Neuronal stem cell (in vitro differentiated cells): ENCODE data around the gene VEGFB.
A peak's percentile ranks its signal among the peaks of the same experiment; 100 is the strongest.

Source experiments
- DNase-seq: peaks from one replicate; pipeline ENCODE4 v3.0.0-alpha.2; 2013; ENCODE audit warnings: low spot score
- H2AFZ ChIP-seq: one replicate; pipeline ENCODE4 v1.6.1; 2013; ENCODE audit warnings: mild to moderate bottlenecking, low read length, inconsistent platforms
- H2AK5ac ChIP-seq: 2 replicates; pipeline ENCODE4 v1.6.1; 2013; ENCODE audit warnings: low read depth, mild to moderate bottlenecking, inconsistent platforms, low read length, moderate library complexity, mixed read lengths
- H2BK120ac ChIP-seq: 2 replicates; pipeline ENCODE4 v1.6.1; 2013; ENCODE audit warnings: low read depth, mild to moderate bottlenecking, inconsistent platforms, low read length, moderate library complexity, mixed read lengths
- H2BK12ac ChIP-seq: one replicate; pipeline ENCODE4 v1.6.1; 2013; ENCODE audit warnings: low read length, inconsistent platforms
- H2BK15ac ChIP-seq: 2 replicates; pipeline ENCODE4 v1.6.1; 2013; ENCODE audit warnings: mild to moderate bottlenecking, low read length, inconsistent platforms, mixed read lengths
- H2BK5ac ChIP-seq: one replicate; pipeline ENCODE4 v1.6.1; 2013; ENCODE audit warnings: inconsistent platforms, mild to moderate bottlenecking, low read length, moderate library complexity
- H3K14ac ChIP-seq: one replicate; pipeline ENCODE4 v1.6.1; 2013; ENCODE audit warnings: low read length, inconsistent platforms
- H3K18ac ChIP-seq: 2 replicates; pipeline ENCODE4 v1.6.1; 2013; ENCODE audit warnings: low read length, inconsistent platforms
- H3K23ac ChIP-seq: 2 replicates; pipeline ENCODE4 v1.6.1; 2013; ENCODE audit warnings: low read depth, mild to moderate bottlenecking, mixed read lengths, low read length, inconsistent platforms; ENCODE audit not compliant: poor library complexity
- H3K27ac ChIP-seq: replicated peaks from 3 replicates; pipeline ENCODE4 v1.5.1; 2013; ENCODE audit warnings: low read length, inconsistent platforms
- H3K27me3 ChIP-seq, 3 experiments: 2 replicates each; pipeline ENCODE4 v1.6.1; 2013; ENCODE audit warnings: low read length in 3 of 3, mild to moderate bottlenecking in 2 of 3, inconsistent platforms in 1 of 3, low read depth in 1 of 3, mixed read lengths in 1 of 3, moderate library complexity in 1 of 3; ENCODE audit not compliant: control insufficient read depth in 3 of 3, insufficient read depth in 3 of 3
- H3K36me3 ChIP-seq, 2 donors: replicated peaks in 1 of 2; 2 replicates each; pipeline ENCODE4 v1.6.1; 2013; ENCODE audit warnings: low read length in 2 of 2; ENCODE audit not compliant: control insufficient read depth in 2 of 2, insufficient read depth in 2 of 2
- H3K4ac ChIP-seq: 2 replicates; pipeline ENCODE4 v1.6.1; 2013; ENCODE audit warnings: inconsistent platforms, mild to moderate bottlenecking, low read length, moderate library complexity
- H3K4me1 ChIP-seq, 2 donors: 1 replicate in 1 of 2; 2 replicates in 1 of 2; pipeline ENCODE4 v1.6.1; 2013; ENCODE audit warnings: low read length in 2 of 2, low read depth in 1 of 2; ENCODE audit not compliant: control insufficient read depth in 2 of 2, insufficient read depth in 1 of 2
- H3K4me2 ChIP-seq: one replicate; pipeline ENCODE4 v1.6.1; 2013; ENCODE audit warnings: mild to moderate bottlenecking, low read length, inconsistent platforms; ENCODE audit not compliant: insufficient read depth, poor library complexity, severe bottlenecking
- H3K4me3 ChIP-seq, 2 donors: 2 replicates each; pipeline ENCODE4 v1.5.1; 2013; ENCODE audit warnings: low read length in 2 of 2, mild to moderate bottlenecking in 2 of 2, inconsistent platforms in 1 of 2, moderate library complexity in 1 of 2
- H3K79me1 ChIP-seq: one replicate; pipeline ENCODE4 v1.6.1; 2013; ENCODE audit warnings: low read depth, mild to moderate bottlenecking, inconsistent platforms, low read length, moderate library complexity
- H3K9ac ChIP-seq: one replicate; pipeline ENCODE4 v1.6.1; 2013; ENCODE audit warnings: mild to moderate bottlenecking, low read depth, low read length, inconsistent platforms; ENCODE audit not compliant: poor library complexity
- H3K9me3 ChIP-seq, 2 donors: replicated peaks in 1 of 2; 2 replicates each; pipeline versions ENCODE3 to v1.6.1; 2013; ENCODE audit warnings: low read length in 2 of 2, mild to moderate bottlenecking in 2 of 2, inconsistent platforms in 1 of 2, low read depth in 1 of 2, mixed read lengths in 1 of 2, moderate library complexity in 1 of 2; ENCODE audit not compliant: control insufficient read depth in 2 of 2, insufficient read depth in 1 of 2
- H4K8ac ChIP-seq: one replicate; pipeline ENCODE4 v1.6.1; 2013; ENCODE audit warnings: low read depth, mild to moderate bottlenecking, inconsistent platforms, low read length, moderate library complexity
- H4K91ac ChIP-seq: one replicate; pipeline ENCODE4 v1.6.1; 2013; ENCODE audit warnings: low read length, low read depth, mild to moderate bottlenecking, inconsistent platforms; ENCODE audit not compliant: poor library complexity
- WGBS, 2 donors: extraction: QIAGEN DNeasy Blood & Tissue Kit; methylation state at CpG; one replicate each; pipeline ENCODE4 v1.1.7; 2013; ENCODE audit warnings: missing lambda C conversion rate in 2 of 2, mixed read lengths in 1 of 2; ENCODE audit not compliant: insufficient read length in 2 of 2, insufficient replicate concordance in 1 of 2; ENCODE audit errors: extremely low coverage in 2 of 2; 5-methylcytosine and 5-hydroxymethylcytosine counted together

Gene VEGFB

DNA sequence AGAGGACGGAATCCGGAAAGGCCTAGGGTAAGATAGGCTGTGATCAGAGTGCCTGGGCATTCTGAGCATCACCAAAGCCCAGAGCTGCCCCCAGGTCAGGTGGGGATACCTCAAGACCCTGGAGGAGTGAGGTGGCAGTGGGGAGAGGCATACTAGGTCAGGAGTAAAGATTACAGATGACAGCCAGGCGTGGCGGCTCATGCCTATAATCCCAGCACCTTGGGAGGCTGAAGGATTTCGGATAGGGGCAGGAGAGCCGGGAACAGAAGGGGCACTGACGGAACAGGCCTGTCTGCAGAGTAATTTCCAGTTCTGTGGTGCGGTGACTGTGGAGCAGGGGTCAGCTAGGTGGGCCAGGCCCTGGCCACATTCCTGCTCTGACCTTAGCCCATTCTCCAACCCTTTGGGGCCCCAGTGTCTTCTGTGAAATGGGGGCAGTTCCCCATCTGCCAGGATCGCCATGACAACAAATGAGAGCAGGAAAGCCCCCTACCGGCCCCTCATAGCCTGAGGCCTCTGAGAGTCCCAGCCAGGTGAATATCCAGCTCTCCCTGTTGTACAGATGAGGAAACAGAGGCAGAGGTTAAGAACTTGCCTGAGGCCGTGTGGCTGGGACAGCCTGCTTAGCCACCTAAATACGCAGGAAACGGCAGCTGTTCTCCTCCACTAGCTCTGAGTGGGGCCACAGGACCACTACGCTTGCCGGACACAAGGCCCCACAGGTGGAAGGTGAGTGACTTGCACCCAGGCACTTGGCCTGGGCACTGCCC lies 40.8 kb downstream of the VEGFB start:
- H3K27ac ChIP-seq, result no peak overlapping the region
- H3K4me3 ChIP-seq, result no peak overlapping the region
- peaks cover 2% of the 10 kb centered on the region for H3K79me1 ChIP-seq
- WGBS, 2 donors, result no CpG with 5 or more reads among the region's 15 CpGs
- H3K4me1 ChIP-seq, result peaks cover 4 to 19% of the 10 kb centered on the region in 2 donors
- H4K91ac ChIP-seq, result no peak overlapping the region
- no peak overlapping the region for H2BK15ac ChIP-seq
- peaks cover 5 to 39% of the 10 kb centered on the region in 2 donors for H3K36me3 ChIP-seq
- H2AFZ ChIP-seq, result no peak overlapping the region
- no peak overlapping the region for H2AK5ac ChIP-seq
- peak overlapping the region; percentile 34 for H3K23ac ChIP-seq
- H3K18ac ChIP-seq, result no peak overlapping the region
- H3K4me2 ChIP-seq, result no peak overlapping the region
- H2BK12ac ChIP-seq, result no peak overlapping the region
- no peak overlapping the region for H3K14ac ChIP-seq
- H4K8ac ChIP-seq, result no peak overlapping the region
- H3K9me3 ChIP-seq, result no peaks in the 10 kb centered on the region
- no peaks in the 10 kb centered on the region for H3K27me3 ChIP-seq
- no peak overlapping the region for H2BK120ac ChIP-seq
- peak overlapping the region; percentile 64 for H3K9ac ChIP-seq
- H3K4ac ChIP-seq, result no peak overlapping the region
- no peak overlapping the region for H2BK5ac ChIP-seq
- DNase-seq, result no peak

DNA sequence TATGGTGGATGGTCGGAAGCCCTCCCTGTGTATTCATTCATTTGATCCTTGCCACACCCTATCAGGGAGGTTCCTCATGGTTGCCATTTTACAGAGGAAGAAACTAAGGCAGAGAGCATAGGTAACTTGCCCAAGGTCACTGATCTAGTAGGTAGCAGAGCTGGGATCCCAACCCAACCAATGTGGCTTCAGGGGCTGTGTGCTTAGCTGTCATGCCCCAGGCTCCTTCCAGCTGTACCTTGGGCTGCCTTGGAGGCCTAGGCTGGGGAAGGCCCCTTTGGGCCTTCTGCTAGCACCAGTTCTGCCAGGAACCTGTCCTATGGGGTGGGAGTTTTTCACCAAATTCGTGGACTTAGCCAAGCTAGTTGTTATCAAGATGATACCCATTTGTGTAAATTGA lies 41.5 kb downstream of the VEGFB start:
- no peaks in the 10 kb centered on the region for H3K27me3 ChIP-seq
- no peak overlapping the region for H4K8ac ChIP-seq
- peaks cover 5 to 39% of the 10 kb centered on the region in 2 donors for H3K36me3 ChIP-seq
- H3K4ac ChIP-seq, result no peak overlapping the region
- no peak overlapping the region for H2BK120ac ChIP-seq
- no peak overlapping the region for H3K14ac ChIP-seq
- no peak overlapping the region for H4K91ac ChIP-seq
- no peak overlapping the region for H3K27ac ChIP-seq
- no peak overlapping the region for H3K18ac ChIP-seq
- H2BK15ac ChIP-seq, result no peak overlapping the region
- H3K9me3 ChIP-seq, result no peaks in the 10 kb centered on the region
- H3K4me1 ChIP-seq, result peaks cover 4 to 19% of the 10 kb centered on the region in 2 donors
- no peak overlapping the region for H2AK5ac ChIP-seq
- H3K23ac ChIP-seq, result no peak overlapping the region
- WGBS, 2 donors, result no CpG with 5 or more reads among the region's 2 CpGs
- H2AFZ ChIP-seq, result no peak overlapping the region
- no peak for DNase-seq
- no peak overlapping the region for H3K4me2 ChIP-seq
- H2BK12ac ChIP-seq, result no peak overlapping the region
- no peak overlapping the region for H2BK5ac ChIP-seq
- peak overlapping the region; percentile 64 for H3K9ac ChIP-seq
- peaks cover 2% of the 10 kb centered on the region for H3K79me1 ChIP-seq
- peak overlapping the region in 1 of 2 donors; percentile 60 for H3K4me3 ChIP-seq

DNA sequence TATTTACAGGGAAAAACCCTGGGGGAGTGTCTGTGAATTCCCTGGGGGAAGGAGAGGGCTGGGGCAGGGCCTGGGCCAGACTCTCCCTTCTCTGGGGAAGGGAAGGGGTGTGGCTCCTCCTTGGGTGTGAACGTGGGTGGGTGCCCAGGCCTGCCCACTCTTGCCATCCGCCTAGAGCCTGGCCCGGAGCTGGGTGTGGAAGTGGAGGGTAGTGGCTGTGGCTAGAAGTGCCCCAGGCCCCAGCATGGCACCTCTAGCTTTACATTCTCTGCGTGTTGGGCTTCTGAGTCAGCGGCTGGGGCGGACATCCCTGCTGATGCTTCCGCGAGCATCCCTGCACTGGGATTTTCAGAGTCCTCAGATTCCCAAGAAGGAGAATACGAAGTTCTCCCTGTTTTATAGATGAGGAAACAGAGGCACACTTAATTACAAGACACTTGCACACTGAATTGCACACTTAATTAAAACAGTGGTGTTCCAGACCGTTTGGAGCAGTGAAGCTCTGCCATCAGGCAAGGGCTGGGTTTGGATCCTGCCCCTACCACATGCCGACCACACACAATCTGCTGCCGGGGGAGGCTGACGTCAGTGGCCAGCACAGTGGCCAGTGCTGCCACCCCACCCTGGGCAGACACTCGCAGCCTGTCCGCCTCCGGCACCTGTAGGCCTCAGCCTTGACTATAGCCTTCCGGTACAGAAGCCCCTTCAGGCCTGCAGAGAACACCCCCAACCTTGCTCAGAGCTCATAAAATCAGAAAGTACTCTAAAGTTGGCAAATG lies 42.5 kb downstream of the VEGFB start:
- Histone ChIP-seq H2AFZ (no peak overlapping the region), H2BK15ac (no peak overlapping the region), H2BK12ac (no peak overlapping the region), H3K23ac (no peak overlapping the region), H2BK120ac (no peak overlapping the region), H3K27ac (no peak overlapping the region), H3K14ac (no peak overlapping the region), H4K91ac (no peak overlapping the region), H3K18ac (no peak overlapping the region), H2AK5ac (no peak overlapping the region), H3K4me2 (no peak overlapping the region), H3K4me3 (no peak overlapping the region), H2BK5ac (no peak overlapping the region), H3K4me1 (peaks cover 2 to 15% of the 10 kb centered on the region in 2 donors), H3K27me3 (no peaks in the 10 kb centered on the region), H3K4ac (no peak overlapping the region), H3K36me3 (peaks cover 5 to 46% of the 10 kb centered on the region in 2 donors), H3K79me1 (peaks cover 2% of the 10 kb centered on the region), H3K9me3 (no peaks in the 10 kb centered on the region), H3K9ac (peak overlapping the region; percentile 44), H4K8ac (no peak overlapping the region)
- WGBS, 2 donors, result no CpG with 5 or more reads among the region's 17 CpGs
- no peak for DNase-seq

DNA sequence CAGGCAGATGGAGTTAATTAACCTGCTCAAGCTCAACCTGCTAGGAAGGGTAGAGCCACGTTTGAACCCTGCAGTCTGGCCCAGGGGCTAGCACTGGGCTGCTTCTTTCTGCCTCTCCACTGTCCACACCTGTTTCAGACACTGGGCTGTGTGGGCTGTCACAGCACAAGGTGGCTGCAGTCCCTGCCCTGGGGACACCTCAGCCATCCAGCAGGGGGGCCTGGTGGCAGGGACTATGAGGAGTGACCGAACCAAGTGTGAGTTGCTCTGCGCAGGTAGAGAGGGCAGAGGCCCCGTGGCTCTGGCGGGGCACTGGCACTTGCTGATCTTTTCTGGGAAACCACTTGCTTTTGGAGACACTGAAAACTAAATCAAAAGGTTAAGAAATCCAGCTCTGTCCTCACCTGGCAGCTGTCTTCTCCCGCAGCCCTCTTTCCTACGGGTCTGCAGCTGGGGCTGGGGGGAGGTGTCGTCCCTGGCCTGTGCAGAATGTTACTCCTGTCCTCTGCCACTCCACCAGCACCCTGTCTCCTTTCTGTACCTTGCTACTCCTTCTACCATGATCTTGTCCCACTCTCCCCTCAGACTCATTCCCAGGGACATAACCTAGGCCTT lies 44.3 kb downstream of the VEGFB start:
- no CpG with 5 or more reads among the region's 8 CpGs for whole genome bisulfite sequencing, 2 donors
- H3K27ac ChIP-seq, result no peak overlapping the region
- no peaks in the 10 kb centered on the region for H3K27me3 ChIP-seq
- H4K8ac ChIP-seq, result no peak overlapping the region
- no peak overlapping the region for H3K4ac ChIP-seq
- H2BK15ac ChIP-seq, result no peak overlapping the region
- no peak overlapping the region for H4K91ac ChIP-seq
- no peak overlapping the region for H3K4me2 ChIP-seq
- peaks cover 5 to 52% of the 10 kb centered on the region in 2 donors for H3K36me3 ChIP-seq
- no peak overlapping the region for H3K14ac ChIP-seq
- H2BK12ac ChIP-seq, result no peak overlapping the region
- H3K9me3 ChIP-seq, result no peaks in the 10 kb centered on the region
- H2BK120ac ChIP-seq, result no peak overlapping the region
- no peak overlapping the region for H2AFZ ChIP-seq
- peak overlapping the region; percentile 32 for H3K23ac ChIP-seq
- no peak overlapping the region for H2AK5ac ChIP-seq
- no peak overlapping the region for H2BK5ac ChIP-seq
- DNase-seq, result no peak
- no peak overlapping the region for H3K4me3 ChIP-seq
- peaks cover 4% of the 10 kb centered on the region for H3K79me1 ChIP-seq
- H3K18ac ChIP-seq, result no peak overlapping the region
- H3K4me1 ChIP-seq, result peaks cover 2 to 7% of the 10 kb centered on the region in 2 donors
- peak overlapping the region; percentile 30 for H3K9ac ChIP-seq
